Fibroblast of lung (primary cell): ENCODE results near the gene GPR3.

Experiments
- EZH2 ChIP-seq: IDR thresholded peaks from 2 replicates; pipeline ENCODE4 v1.5.1; 2012; ENCODE audit warnings: low read length, control low read depth, mild to moderate bottlenecking; ENCODE audit errors: missing control alignments
- TF ChIP-seq, protein P1 (sequence below), 2 donors: IDR thresholded peaks in 1 of 2; conservative IDR thresholded peaks in 1 of 2; 1 replicate in 1 of 2; 2 replicates in 1 of 2; pipeline ENCODE4 v1.5.1; 2011 to 2012; ENCODE audit warnings: low read length in 2 of 2, control low read depth in 1 of 2, inconsistent platforms in 1 of 2, low read depth in 1 of 2, mild to moderate bottlenecking in 1 of 2

DNA sequence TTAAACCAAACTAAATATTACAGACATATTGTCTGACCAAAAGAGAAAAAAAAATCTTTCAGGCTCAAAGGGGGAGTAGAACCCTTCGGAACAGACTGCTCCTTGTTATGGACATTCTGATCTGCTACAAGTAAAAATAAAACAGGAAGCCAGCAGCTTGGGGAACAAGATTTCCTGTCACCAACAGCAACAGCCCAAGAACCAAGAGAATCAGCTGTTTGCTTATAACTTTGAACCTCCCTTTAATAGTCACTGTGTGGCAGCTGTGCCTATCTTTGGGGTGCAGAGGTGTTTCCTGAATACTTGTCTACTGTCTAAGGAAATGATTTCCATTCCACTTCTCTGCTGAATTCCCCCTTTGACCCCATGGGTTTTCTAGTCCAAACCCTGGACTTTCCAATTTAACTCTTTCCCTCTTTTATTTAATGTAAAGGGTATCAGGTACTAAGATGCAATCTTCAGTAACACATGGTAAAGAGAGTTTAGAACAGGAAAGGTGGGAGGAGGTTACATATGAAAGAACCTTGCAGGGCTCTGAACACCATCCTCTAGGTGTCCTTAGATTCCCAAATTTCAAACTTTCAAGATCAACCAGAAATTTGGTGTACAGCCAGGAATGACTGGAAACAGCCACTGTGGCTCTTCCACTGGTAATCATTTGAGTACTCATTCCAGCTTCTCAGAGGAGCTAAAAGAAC lies 38.6 kb downstream of the GPR3 start:
- TF ChIP-seq, protein P1, sequence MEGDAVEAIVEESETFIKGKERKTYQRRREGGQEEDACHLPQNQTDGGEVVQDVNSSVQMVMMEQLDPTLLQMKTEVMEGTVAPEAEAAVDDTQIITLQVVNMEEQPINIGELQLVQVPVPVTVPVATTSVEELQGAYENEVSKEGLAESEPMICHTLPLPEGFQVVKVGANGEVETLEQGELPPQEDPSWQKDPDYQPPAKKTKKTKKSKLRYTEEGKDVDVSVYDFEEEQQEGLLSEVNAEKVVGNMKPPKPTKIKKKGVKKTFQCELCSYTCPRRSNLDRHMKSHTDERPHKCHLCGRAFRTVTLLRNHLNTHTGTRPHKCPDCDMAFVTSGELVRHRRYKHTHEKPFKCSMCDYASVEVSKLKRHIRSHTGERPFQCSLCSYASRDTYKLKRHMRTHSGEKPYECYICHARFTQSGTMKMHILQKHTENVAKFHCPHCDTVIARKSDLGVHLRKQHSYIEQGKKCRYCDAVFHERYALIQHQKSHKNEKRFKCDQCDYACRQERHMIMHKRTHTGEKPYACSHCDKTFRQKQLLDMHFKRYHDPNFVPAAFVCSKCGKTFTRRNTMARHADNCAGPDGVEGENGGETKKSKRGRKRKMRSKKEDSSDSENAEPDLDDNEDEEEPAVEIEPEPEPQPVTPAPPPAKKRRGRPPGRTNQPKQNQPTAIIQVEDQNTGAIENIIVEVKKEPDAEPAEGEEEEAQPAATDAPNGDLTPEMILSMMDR (conservative IDR thresholded peaks at IDR 0.05 in 1 of 2, IDR thresholded peaks at IDR 0.05 in 1 of 2; ENCODE audit: low read depth in 1 of 2, low read length in 2 of 2) = no peak
- TF ChIP-seq EZH2 = no peak
